IMR-90 (cell line): ENCODE measurements around the gene COLQ. TPM values are rescaled to one million over a fixed set of nuclear protein-coding genes. Genes with fewer than 3 reads are reported as not detected.

Experiments
- ATAC-seq: fragments of 200-7000 bp; cut with Tn5 transposase; 2 replicates; pipeline ENCODE4 v1.9.1; 2020; ENCODE audit warnings: low read depth, mild to moderate bottlenecking, moderate library complexity
- BruUV-seq: library from RNA; stranded (reverse); fragments of 400-500 nt; replicated peaks from 2 replicates; lab custom pipeline; 2021; lab: Mats Ljungman, UMichigan
- CTCF ChIA-PET: fragments of 300-600 bp; formaldehyde crosslinking; extraction: SDS; loops from one replicate; lab custom pipeline; 2021; ENCODE audit warnings: antibody characterized with exemption; lab: Yijun Ruan, JAX
- POLR2A ChIA-PET: fragments of 300-600 bp; sonication (Branson Sonifier 250); formaldehyde crosslinking; loops from one replicate; lab custom pipeline; 2022; ENCODE audit warnings: antibody characterized with exemption; ENCODE audit not compliant: unreplicated experiment; lab: Charles Lee
- DNase-seq: peaks from one replicate; pipeline ENCODE4 v3.0.0; 2013
- H2AFZ ChIP-seq: replicated peaks from 2 replicates; pipeline ENCODE3; 2013; ENCODE audit warnings: low read length, mild to moderate bottlenecking; ENCODE audit not compliant: poor library complexity
- H2AK5ac ChIP-seq: 2 replicates; pipeline ENCODE4 v1.6.1; 2013; ENCODE audit warnings: low read depth, low read length, inconsistent platforms
- H2AK9ac ChIP-seq: replicated peaks from 2 replicates; pipeline ENCODE3; 2013; ENCODE audit warnings: mild to moderate bottlenecking, low read depth, low read length, moderate library complexity; ENCODE audit not compliant: poor library complexity
- H2BK120ac ChIP-seq: 2 replicates; pipeline ENCODE4 v1.6.1; 2013; ENCODE audit warnings: low read depth, low read length, inconsistent platforms
- H2BK15ac ChIP-seq: 3 replicates; pipeline ENCODE4 v1.6.1; 2013; ENCODE audit warnings: low read depth, low read length, inconsistent platforms
- H2BK20ac ChIP-seq: 2 replicates; pipeline ENCODE4 v1.6.1; 2013; ENCODE audit warnings: low read depth, mild to moderate bottlenecking, inconsistent platforms, low read length, moderate library complexity
- H2BK5ac ChIP-seq: 2 replicates; pipeline ENCODE4 v1.6.1; 2013; ENCODE audit warnings: mild to moderate bottlenecking, low read depth, low read length, inconsistent platforms; ENCODE audit not compliant: poor library complexity, severe bottlenecking
- H3K14ac ChIP-seq: replicated peaks from 2 replicates; pipeline ENCODE4 v1.6.1; 2013; ENCODE audit warnings: low read depth, low read length, inconsistent platforms
- H3K18ac ChIP-seq: 2 replicates; pipeline ENCODE4 v1.6.1; 2013; ENCODE audit warnings: low read depth, low read length, control low read depth
- H3K23ac ChIP-seq: 2 replicates; pipeline ENCODE4 v1.6.1; 2013; ENCODE audit warnings: low read depth, low read length, inconsistent platforms
- H3K27ac ChIP-seq: 2 replicates; pipeline ENCODE4 v1.5.1; 2013; ENCODE audit warnings: mild to moderate bottlenecking, control low read depth, low read length; ENCODE audit not compliant: insufficient read depth
- H3K27me3 ChIP-seq: 2 replicates; pipeline ENCODE4 v1.6.1; 2013; ENCODE audit warnings: low read length; ENCODE audit not compliant: control insufficient read depth, insufficient read depth
- H3K36me3 ChIP-seq: 2 replicates; pipeline ENCODE4 v1.6.1; 2013; ENCODE audit warnings: low read length, mixed read lengths; ENCODE audit not compliant: control insufficient read depth, insufficient read depth
- H3K4ac ChIP-seq: 2 replicates; pipeline ENCODE4 v1.6.1; 2013; ENCODE audit warnings: low read depth, low read length, inconsistent platforms
- H3K4me1 ChIP-seq: 2 replicates; pipeline ENCODE4 v1.6.1; 2013; ENCODE audit warnings: low read length, mixed read lengths; ENCODE audit not compliant: control insufficient read depth, insufficient read depth
- H3K4me2 ChIP-seq: 2 replicates; pipeline ENCODE4 v1.6.1; 2013; ENCODE audit warnings: low read depth, mild to moderate bottlenecking, control low read depth, low read length, moderate library complexity
- H3K4me3 ChIP-seq: 2 replicates; pipeline ENCODE4 v1.5.1; 2013; ENCODE audit warnings: low read depth, mild to moderate bottlenecking, control low read depth, low read length, moderate library complexity; ENCODE audit not compliant: insufficient read depth
- H3K56ac ChIP-seq: 2 replicates; pipeline ENCODE4 v1.6.1; 2013; ENCODE audit warnings: low read length, inconsistent platforms; ENCODE audit not compliant: insufficient read depth; ENCODE audit errors: extremely low read depth
- H3K79me1 ChIP-seq, 2 experiments: 2 replicates each; pipeline ENCODE4 v1.6.1; 2013; ENCODE audit warnings: low read length in 2 of 2, inconsistent platforms in 1 of 2, low read depth in 1 of 2
- H3K9ac ChIP-seq: 2 replicates; pipeline ENCODE4 v1.6.1; 2013; ENCODE audit warnings: low read depth, low read length, control low read depth
- H3K9me1 ChIP-seq: 2 replicates; pipeline ENCODE4 v1.6.1; 2013; ENCODE audit warnings: low read length, inconsistent platforms; ENCODE audit not compliant: insufficient read depth
- H3K9me3 ChIP-seq: 2 replicates; pipeline ENCODE4 v1.6.1; 2013; ENCODE audit warnings: low read length; ENCODE audit not compliant: control insufficient read depth, insufficient read depth
- H4K20me1 ChIP-seq: 2 replicates; pipeline ENCODE4 v1.6.1; 2013; ENCODE audit warnings: low read length, inconsistent platforms; ENCODE audit not compliant: insufficient read depth
- H4K5ac ChIP-seq: 2 replicates; pipeline ENCODE4 v1.6.1; 2013; ENCODE audit warnings: mild to moderate bottlenecking, low read depth, low read length, control low read depth
- H4K8ac ChIP-seq, 2 experiments: 2 replicates each; pipeline ENCODE4 v1.6.1; 2013; ENCODE audit warnings: low read depth in 2 of 2, low read length in 2 of 2, control low read depth in 1 of 2, inconsistent platforms in 1 of 2
- H4K91ac ChIP-seq: 2 replicates; pipeline ENCODE4 v1.6.1; 2013; ENCODE audit warnings: low read depth, low read length, inconsistent platforms; ENCODE audit not compliant: insufficient read depth
- CTCF ChIP-seq: conservative IDR thresholded peaks from 2 replicates; pipeline ENCODE4 v1.5.1; 2012; ENCODE audit warnings: mild to moderate bottlenecking, low read depth, low read length, improper control_type of control experiment
- MAFK ChIP-seq: IDR thresholded peaks from 2 replicates; pipeline ENCODE4 v1.6.1; 2012; ENCODE audit warnings: low read depth, low read length, improper control_type of control experiment
- MAZ ChIP-seq: IDR thresholded peaks from 2 replicates; pipeline ENCODE4 v1.6.1; 2012; ENCODE audit warnings: low read depth, mild to moderate bottlenecking, low read length, improper control_type of control experiment, moderate library complexity, borderline replicate concordance
- MXI1 ChIP-seq: IDR thresholded peaks from 2 replicates; pipeline ENCODE4 v1.6.1; 2012; ENCODE audit warnings: low read depth, mild to moderate bottlenecking, low read length, moderate library complexity, borderline replicate concordance
- NFE2L2 ChIP-seq: fragments of 150-350 bp; IDR thresholded peaks from 2 replicates; pipeline ENCODE4 v1.6.1; 2016; ENCODE audit warnings: low read depth, mild to moderate bottlenecking, low read length
- RAD21 ChIP-seq: IDR thresholded peaks from 2 replicates; pipeline ENCODE4 v1.6.1; 2012; ENCODE audit warnings: low read length, improper control_type of control experiment
- RCOR1 ChIP-seq: IDR thresholded peaks from 2 replicates; pipeline ENCODE4 v1.6.1; 2012; ENCODE audit warnings: mild to moderate bottlenecking, low read length, improper control_type of control experiment; ENCODE audit not compliant: insufficient replicate concordance
- USF2 ChIP-seq: fragments of 150-350 bp; IDR thresholded peaks from 2 replicates; pipeline ENCODE4 v1.6.1; 2017; ENCODE audit warnings: mild to moderate bottlenecking, antibody characterized with exemption, low read length, low read depth
- WGBS, 2 experiments: methylation state at CpG; one replicate each; pipeline versions ENCODE4 v1.1.5 to v1.1.7; 2013; ENCODE audit warnings: missing lambda C conversion rate in 2 of 2; ENCODE audit not compliant: insufficient read length in 1 of 2; ENCODE audit errors: extremely low coverage in 2 of 2; 5-methylcytosine and 5-hydroxymethylcytosine counted together
- dilution Hi-C: fragments of 300-500 bp; cut with HindIII; formaldehyde crosslinking; loops from one replicate; pipeline ENCODE4 v1.14.3; 2018; ENCODE audit warnings: low sequenced_read_pairs; ENCODE audit not compliant: unreplicated experiment
- in situ Hi-C: fragments of 300-500 bp; cut with MboI; formaldehyde crosslinking; loops from 3 replicates; pipeline ENCODE4 v1.14.3; 2019; ENCODE audit warnings: low sequenced_read_pairs, inconsistent platforms, mixed read lengths
- intact Hi-C: fragments of 100-400 bp; cut with micrococcal nuclease; formaldehyde crosslinking; loops from 2 replicates; pipeline ENCODE4 v1.10.0; 2022
- polyA plus RNA-seq, 3 experiments: library from polyadenylated mRNA; depleted of rRNA; stranded (reverse); fragments of >200 nt; gene quantifications; 2 replicates each; pipeline ENCODE4 v1.2.3, GENCODE V29; 2012; ENCODE audit warnings: low replicate concordance in 1 of 3
- total RNA-seq: library from RNA; depleted of rRNA; stranded (reverse); fragments of >200 nt; gene quantifications from 2 replicates; pipeline ENCODE4 v1.2.3, GENCODE V29; 2012

COLQ gene
- total and polyA plus RNA-seq, 2 of the 4 experiments (the other 2 are of a cell fraction): 0.18 to 0.65 TPM

GRCh38 chr3:15539066-15539465, 17.6 kb upstream of the COLQ start:
- H4K91ac ChIP-seq: no peak overlapping the region
- H2AK9ac ChIP-seq: no peak overlapping the region
- no peak overlapping the region for H3K4ac ChIP-seq
- intact Hi-C loops (no loop called here), dilution Hi-C loops (no loop called here), in situ Hi-C loops (no loop called here)
- BruUV-seq: no TSS peak
- H4K5ac ChIP-seq: no peak overlapping the region
- H3K23ac ChIP-seq: no peak overlapping the region
- H2AFZ ChIP-seq: no peak overlapping the region
- no CpG with 5 or more reads among the region's 1 CpG for WGBS, 2 experiments
- H3K79me1 ChIP-seq: no peaks in the 10 kb centered on the region
- H3K4me3 ChIP-seq: no peak overlapping the region
- no peak overlapping the region for H3K9ac ChIP-seq
- H3K4me2 ChIP-seq: no peak overlapping the region
- ChIA-PET CTCF (no interaction called here), POLR2A (no interaction called here)
- H3K9me3 ChIP-seq: no peaks in the 10 kb centered on the region
- no peak overlapping the region for H2BK5ac ChIP-seq
- no peak for ATAC-seq
- no peaks in the 10 kb centered on the region for H3K27me3 ChIP-seq
- DNase-seq: no peak
- no peaks in the 10 kb centered on the region for H3K36me3 ChIP-seq
- H4K20me1 ChIP-seq: no peaks in the 10 kb centered on the region
- no peaks in the 10 kb centered on the region for H3K4me1 ChIP-seq
- no peak overlapping the region for H2BK15ac ChIP-seq
- H3K14ac ChIP-seq: no peak overlapping the region
- no peak overlapping the region for H2BK120ac ChIP-seq
- H3K27ac ChIP-seq: no peak overlapping the region
- no peak overlapping the region for H2AK5ac ChIP-seq
- H3K56ac ChIP-seq: no peak overlapping the region
- no peak overlapping the region for H2BK20ac ChIP-seq
- no peak overlapping the region for H4K8ac ChIP-seq
- no peaks in the 10 kb centered on the region for H3K9me1 ChIP-seq
- H3K18ac ChIP-seq: no peak overlapping the region
- TF ChIP-seq RCOR1: no peak
- no peak for TF ChIP-seq MAFK
- no peak for TF ChIP-seq MAZ
- no peak for TF ChIP-seq RAD21
- no peak for TF ChIP-seq NFE2L2
- TF ChIP-seq CTCF: no peak
- no peak for TF ChIP-seq MXI1
- TF ChIP-seq USF2: no peak
